Measurements from ENCODE around the gene FAM131B.

The FAM131B gene

GRCh38 chr7:143356414-143357050, 6.0 kb downstream of the FAM131B start:
- Histone ChIP-seq H3F3A (ENCODE audit: insufficient read depth, low read length) (no peaks in the 10 kb centered on the region), H3K4me1 (ENCODE audit: insufficient read depth, low read length, severe bottlenecking) (no peaks in the 10 kb centered on the region)

GRCh38 chr7:143355450-143356385, 6.8 kb downstream of the FAM131B start:
- Histone ChIP-seq H3K79me2 (ENCODE audit: insufficient read depth, low read length) (no peaks in the 10 kb centered on the region), H3K9ac (ENCODE audit: low read length) (no peak overlapping the region), H3K27ac (ENCODE audit: low read depth, low read length, poor library complexity, severe bottlenecking) (no peak overlapping the region), H4K20me1 (ENCODE audit: insufficient read depth, low read length) (no peaks in the 10 kb centered on the region), H2AFZ (ENCODE audit: low read length) (no peak overlapping the region), H3K4me3 (ENCODE audit: low read depth, low read length, poor library complexity, severe bottlenecking) (no peak overlapping the region), H3K9me3 (ENCODE audit: low read length) (no peaks in the 10 kb centered on the region), H3K4me1 (ENCODE audit: insufficient read depth, low read length, severe bottlenecking) (no peaks in the 10 kb centered on the region), H3F3A (ENCODE audit: insufficient read depth, low read length) (no peaks in the 10 kb centered on the region), H3K9me2 (ENCODE audit: low read depth, low read length) (no peaks in the 10 kb centered on the region), H3K4me2 (ENCODE audit: low read length) (no peak overlapping the region), H3K36me3 (ENCODE audit: insufficient read depth, low read length) (no peaks in the 10 kb centered on the region), H3K27me3 (ENCODE audit: insufficient read depth, low read length) (peaks cover 16% of the 10 kb centered on the region)
- TF ChIP-seq EZH2 (IDR thresholded peaks at IDR 0.05; ENCODE audit: borderline replicate concordance, low read length) (no peak), CTCF (IDR thresholded peaks at IDR 0.05; ENCODE audit: low read length) (peak; percentile 22; the same call in 1 of the 2 replicates)

More at GRCh38 chr7:143356414-143357050, 6.0 kb downstream of the FAM131B start:
- Histone ChIP-seq H3K9me2 (ENCODE audit: low read depth, low read length) (no peaks in the 10 kb centered on the region), H3K79me2 (ENCODE audit: insufficient read depth, low read length) (no peaks in the 10 kb centered on the region), H3K36me3 (ENCODE audit: insufficient read depth, low read length) (no peaks in the 10 kb centered on the region), H3K27ac (ENCODE audit: low read depth, low read length, poor library complexity, severe bottlenecking) (no peak overlapping the region), H2AFZ (ENCODE audit: low read length) (no peak overlapping the region), H3K27me3 (ENCODE audit: insufficient read depth, low read length) (peaks cover 17% of the 10 kb centered on the region), H3K9ac (ENCODE audit: low read length) (no peak overlapping the region), H3K9me3 (ENCODE audit: low read length) (no peaks in the 10 kb centered on the region), H3K4me2 (ENCODE audit: low read length) (no peak overlapping the region), H4K20me1 (ENCODE audit: insufficient read depth, low read length) (no peaks in the 10 kb centered on the region), H3K4me3 (ENCODE audit: low read depth, low read length, poor library complexity, severe bottlenecking) (no peak overlapping the region)
- TF ChIP-seq EZH2 (IDR thresholded peaks at IDR 0.05; ENCODE audit: borderline replicate concordance, low read length): no peak
- TF ChIP-seq CTCF (IDR thresholded peaks at IDR 0.05; ENCODE audit: low read length): no peak

- Histone ChIP-seq H3K9me2 (ENCODE audit: low read depth, low read length) (no peaks in the 10 kb centered on the region), H3K27me3 (ENCODE audit: insufficient read depth, low read length) (peaks cover 10% of the 10 kb centered on the region), H3K36me3 (ENCODE audit: insufficient read depth, low read length) (no peaks in the 10 kb centered on the region), H3K4me3 (ENCODE audit: low read depth, low read length, poor library complexity, severe bottlenecking) (no peak overlapping the region), H3K9me3 (ENCODE audit: low read length) (no peaks in the 10 kb centered on the region), H3K4me2 (ENCODE audit: low read length) (no peak overlapping the region), H3K4me1 (ENCODE audit: insufficient read depth, low read length, severe bottlenecking) (no peaks in the 10 kb centered on the region), H4K20me1 (ENCODE audit: insufficient read depth, low read length) (no peaks in the 10 kb centered on the region), H3K79me2 (ENCODE audit: insufficient read depth, low read length) (no peaks in the 10 kb centered on the region), H2AFZ (ENCODE audit: low read length) (no peak overlapping the region), H3F3A (ENCODE audit: insufficient read depth, low read length) (no peaks in the 10 kb centered on the region), H3K9ac (ENCODE audit: low read length) (no peak overlapping the region), H3K27ac (ENCODE audit: low read depth, low read length, poor library complexity, severe bottlenecking) (no peak overlapping the region)
- TF ChIP-seq EZH2 (IDR thresholded peaks at IDR 0.05; ENCODE audit: borderline replicate concordance, low read length) (no peak), CTCF (IDR thresholded peaks at IDR 0.05; ENCODE audit: low read length) (no peak)
Observed at GRCh38 chr7:143354965-143355364, 7.5 kb downstream of the FAM131B start.

All from OCI-LY1 (cell line).